ENCODE results near the gene ANKS1A. TPM values are rescaled to one million over a fixed set of nuclear protein-coding genes. Genes with fewer than 3 reads are reported as not detected.

The ANKS1A gene
- polyA plus RNA-seq, 2 of the 4 experiments (the other 2 are of a cell fraction): 3.6 to 5.9 TPM

DNA sequence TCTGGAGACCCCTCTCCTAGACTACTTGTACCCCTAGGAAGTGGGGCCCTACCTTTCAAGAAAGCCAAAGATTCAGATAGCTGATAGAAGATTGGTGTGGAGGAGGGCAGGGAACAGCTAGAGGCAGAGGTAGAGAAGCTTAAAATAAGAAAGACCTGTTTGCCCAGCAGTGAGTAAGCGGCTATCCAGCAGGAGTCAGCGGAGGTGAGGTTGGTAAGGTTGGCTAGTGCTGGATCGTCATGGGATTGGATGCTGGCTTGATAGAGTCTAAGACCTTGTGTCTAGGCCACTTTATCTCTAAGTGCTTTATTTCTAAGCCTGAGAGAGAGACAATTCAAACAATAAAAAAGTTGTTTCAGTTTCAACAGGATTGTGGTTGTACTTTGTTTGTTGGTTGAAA lies 19.1 kb downstream of the ANKS1A start:
- no peak overlapping the region for H3K4me2 ChIP-seq
- no peaks in the 10 kb centered on the region for H3K9me3 ChIP-seq
- no peak overlapping the region for H3K27ac ChIP-seq
- H3K4me1 ChIP-seq: no peaks in the 10 kb centered on the region
- DNase-seq (ENCODE audit: low read depth in 1 of 2, low spot score in 1 of 2) (no peak), FAIRE-seq (no peak), ATAC-seq (no peak)
- TF ChIP-seq, protein P1, sequence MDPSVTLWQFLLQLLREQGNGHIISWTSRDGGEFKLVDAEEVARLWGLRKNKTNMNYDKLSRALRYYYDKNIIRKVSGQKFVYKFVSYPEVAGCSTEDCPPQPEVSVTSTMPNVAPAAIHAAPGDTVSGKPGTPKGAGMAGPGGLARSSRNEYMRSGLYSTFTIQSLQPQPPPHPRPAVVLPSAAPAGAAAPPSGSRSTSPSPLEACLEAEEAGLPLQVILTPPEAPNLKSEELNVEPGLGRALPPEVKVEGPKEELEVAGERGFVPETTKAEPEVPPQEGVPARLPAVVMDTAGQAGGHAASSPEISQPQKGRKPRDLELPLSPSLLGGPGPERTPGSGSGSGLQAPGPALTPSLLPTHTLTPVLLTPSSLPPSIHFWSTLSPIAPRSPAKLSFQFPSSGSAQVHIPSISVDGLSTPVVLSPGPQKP (IDR thresholded peaks at IDR 0.05; ENCODE audit: low read depth, low read length): no peak
- TF ChIP-seq GATA3 (IDR thresholded peaks at IDR 0.05; ENCODE audit: borderline replicate concordance) (no peak), ZNF302 (CRISPR knock-in tag; IDR thresholded peaks at IDR 0.05) (no peak), TP53 (CRISPR knock-in tag; IDR thresholded peaks at IDR 0.05) (no peak), NPAS2 (CRISPR knock-in tag; IDR thresholded peaks at IDR 0.05; ENCODE audit: borderline replicate concordance) (no peak), ESRRA (IDR thresholded peaks at IDR 0.05; ENCODE audit: borderline replicate concordance, low read length) (no peak), HOXB13 (CRISPR knock-in tag; IDR thresholded peaks at IDR 0.05; ENCODE audit: low read depth) (no peak), HOXA7 (CRISPR knock-in tag; IDR thresholded peaks at IDR 0.05) (no peak)
- TF ChIP-seq, protein P2, sequence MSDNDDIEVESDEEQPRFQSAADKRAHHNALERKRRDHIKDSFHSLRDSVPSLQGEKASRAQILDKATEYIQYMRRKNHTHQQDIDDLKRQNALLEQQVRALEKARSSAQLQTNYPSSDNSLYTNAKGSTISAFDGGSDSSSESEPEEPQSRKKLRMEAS (IDR thresholded peaks at IDR 0.05): no peak
- 94% methylated on average over 3 of the region's 3 CpGs for WGBS (ENCODE audit: missing lambda C conversion rate)
- no peak overlapping the region for H3K4me3 ChIP-seq
- CTCF ChIA-PET: interaction anchor here (1.1 to 1.7 kb wide), 2 partner anchors 11 to 259 kb away, joined by 3 to 5 read pairs; no protein-coding TSS in a partner anchor
- POLR2A ChIA-PET: interaction anchor here (0.5 kb wide), 1 partner anchor 374 kb away, joined by 4 read pairs; no protein-coding TSS in a partner anchor

DNA sequence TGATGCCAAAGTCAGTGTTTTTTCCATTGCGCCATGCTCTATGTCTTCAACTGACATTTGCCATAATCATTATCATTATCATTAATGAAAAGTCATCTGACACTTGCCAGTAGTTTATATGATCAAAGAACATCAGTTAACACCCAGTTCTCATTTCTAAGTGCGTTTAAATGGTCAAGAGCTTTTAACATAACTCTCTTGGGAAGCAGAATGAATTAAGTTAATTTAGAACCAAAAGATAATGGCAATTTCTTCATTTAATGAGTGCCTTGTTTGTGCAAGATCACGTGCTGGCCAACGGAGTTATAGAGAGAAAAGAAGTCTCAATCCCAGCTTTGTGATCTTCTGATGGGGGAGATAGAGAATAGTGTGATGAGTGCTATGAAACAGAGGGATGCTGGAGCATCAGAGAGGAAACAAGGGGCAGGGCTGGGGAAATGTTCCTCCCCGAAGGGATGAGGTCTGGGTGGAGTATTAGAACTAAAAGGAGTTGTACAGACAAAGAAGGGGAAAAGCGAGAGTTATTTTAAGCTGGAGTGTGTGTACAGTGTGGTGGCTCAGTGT lies 20.3 kb downstream of the ANKS1A start:
- ATAC-seq (no peak), DNase-seq (ENCODE audit: low read depth in 1 of 2, low spot score in 1 of 2) (no peak), FAIRE-seq (no peak)
- Histone ChIP-seq H3K9me3 (no peaks in the 10 kb centered on the region), H3K4me3 (no peak overlapping the region), H3K4me1 (no peaks in the 10 kb centered on the region), H3K27ac (no peak overlapping the region), H3K4me2 (no peak overlapping the region)
- ChIA-PET POLR2A (no interaction called here), CTCF (no interaction called here)
- 88% methylated on average over 6 of the region's 6 CpGs for WGBS (ENCODE audit: missing lambda C conversion rate)
- TF ChIP-seq KDM5A (IDR thresholded peaks at IDR 0.05) (no peak), SMC3 (IDR thresholded peaks at IDR 0.05) (no peak)

DNA sequence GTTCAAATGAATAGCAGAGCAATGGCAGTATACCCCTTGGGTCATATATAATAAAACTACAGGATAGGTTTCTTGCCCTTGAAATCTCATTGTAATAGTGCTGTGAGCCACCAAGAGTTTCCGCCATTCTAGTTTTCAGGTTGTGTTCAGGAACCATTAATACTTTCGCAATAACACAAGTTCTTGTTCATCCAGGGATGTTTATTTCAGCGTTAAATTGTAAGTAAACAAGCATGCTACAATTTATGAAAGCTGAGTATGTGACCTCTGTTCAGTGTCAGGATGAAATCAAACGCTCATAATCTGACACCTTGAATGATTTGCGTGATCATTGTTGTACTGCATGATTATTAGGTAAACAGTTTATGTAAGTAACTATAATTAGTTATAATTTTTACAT lies 22.8 kb downstream of the ANKS1A start:
- ChIA-PET CTCF (interaction anchor here (1.0 kb wide), 1 partner anchor 76 kb away, joined by 3 read pairs; no protein-coding TSS in a partner anchor), POLR2A (no interaction called here)
- ATAC-seq (no peak), FAIRE-seq (no peak), DNase-seq (ENCODE audit: low read depth in 1 of 2, low spot score in 1 of 2) (no peak)
- no peak overlapping the region for H3K27ac ChIP-seq
- H3K4me2 ChIP-seq: no peak overlapping the region
- no peaks in the 10 kb centered on the region for H3K9me3 ChIP-seq
- TF ChIP-seq NFE2L2 (conservative IDR thresholded peaks at IDR 0.05; ENCODE audit: low read length): no peak
- no peak for TF ChIP-seq EHF (CRISPR knock-in tag; IDR thresholded peaks at IDR 0.05)
- TF ChIP-seq, protein P2 (IDR thresholded peaks at IDR 0.05): no peak
- TF ChIP-seq PHF8 (IDR thresholded peaks at IDR 0.05; ENCODE audit: borderline replicate concordance, low read depth): no peak
- no peak for TF ChIP-seq RCOR1 (IDR thresholded peaks at IDR 0.05; ENCODE audit: low read depth, low read length)
- WGBS (ENCODE audit: missing lambda C conversion rate): 90% methylated on average over 5 of the region's 5 CpGs
- no peak overlapping the region for H3K4me3 ChIP-seq
- no peaks in the 10 kb centered on the region for H3K4me1 ChIP-seq

DNA sequence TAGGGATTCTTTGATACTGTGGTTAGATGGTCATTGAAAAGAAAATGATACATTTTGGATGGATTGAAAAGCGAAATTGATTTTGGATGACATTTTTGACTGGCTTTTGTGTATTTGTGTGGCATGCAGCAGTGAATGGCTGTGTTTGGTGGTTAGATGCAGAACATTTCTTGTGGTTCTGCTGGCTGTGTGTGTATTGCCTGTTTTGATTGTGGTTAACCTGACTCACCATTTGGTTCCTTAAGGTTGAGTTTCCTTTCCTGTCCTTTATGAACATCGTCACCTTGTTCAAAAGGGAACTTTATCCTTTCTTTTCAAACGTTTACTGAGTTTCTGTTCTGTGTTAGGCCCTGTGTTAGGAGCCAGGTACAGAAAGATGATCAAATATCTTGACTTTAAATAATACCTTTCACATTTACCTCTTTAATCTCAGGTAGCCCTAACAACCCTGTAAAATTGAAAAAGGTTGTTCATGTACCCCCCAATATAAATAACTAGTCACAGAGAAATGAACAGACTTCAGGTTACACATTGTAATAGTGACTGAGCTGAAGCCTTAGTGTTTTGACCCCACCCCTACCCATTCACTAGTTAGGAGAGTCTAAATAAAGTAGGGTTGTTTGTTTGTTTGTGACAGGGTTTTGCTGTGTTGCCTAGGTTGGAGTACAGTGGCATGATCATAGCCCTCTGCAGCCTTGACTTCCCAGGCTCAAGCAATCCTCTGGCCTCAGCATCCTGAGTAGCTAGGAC lies 23.8 kb downstream of the ANKS1A start:
- ATAC-seq (no peak), DNase-seq (ENCODE audit: low read depth in 1 of 2, low spot score in 1 of 2) (no peak), FAIRE-seq (no peak)
- Histone ChIP-seq H3K4me3 (no peak overlapping the region), H3K4me1 (no peaks in the 10 kb centered on the region), H3K9me3 (no peaks in the 10 kb centered on the region), H3K4me2 (no peak overlapping the region), H3K27ac (no peak overlapping the region)
- WGBS (ENCODE audit: missing lambda C conversion rate): 71% methylated on average over 3 of the region's 3 CpGs
- CTCF ChIA-PET: interaction anchor here (0.5 kb wide), 1 partner anchor 11 kb away, joined by 3 read pairs; no protein-coding TSS in a partner anchor
- no peak for TF ChIP-seq CEBPB (IDR thresholded peaks at IDR 0.05)
- no peak for TF ChIP-seq MAZ (IDR thresholded peaks at IDR 0.05; ENCODE audit: borderline replicate concordance, low read depth, low read length)
- no peak for TF ChIP-seq SMC3 (IDR thresholded peaks at IDR 0.05)
- no peak for TF ChIP-seq HOXA7 (CRISPR knock-in tag; IDR thresholded peaks at IDR 0.05)
- TF ChIP-seq, protein P2 (IDR thresholded peaks at IDR 0.05): no peak
- TF ChIP-seq HDAC2 (IDR thresholded peaks at IDR 0.05): no peak
- no peak for TF ChIP-seq JUN (IDR thresholded peaks at IDR 0.05)
- TF ChIP-seq KDM1A (IDR thresholded peaks at IDR 0.05; ENCODE audit: low read depth): no peak
- TF ChIP-seq HOXB5 (CRISPR knock-in tag; IDR thresholded peaks at IDR 0.05): no peak
- TF ChIP-seq POLR2A (IDR thresholded peaks at IDR 0.05; ENCODE audit: low read length): no peak
- no peak for TF ChIP-seq MYC (IDR thresholded peaks at IDR 0.05; ENCODE audit: borderline replicate concordance, low read length)
- no peak for TF ChIP-seq HOXB13 (CRISPR knock-in tag; IDR thresholded peaks at IDR 0.05; ENCODE audit: low read depth)
- POLR2A ChIA-PET: no interaction called here

Data from A549 (cell line).